GM18873 (cell line): ENCODE measurements around the gene SCART1.
"Not testable (repeated sequence)": the region's sequence is repeated elsewhere in the genome, so short reads cannot be mapped to it uniquely, and the experiment has no call there.

Experiments used
- ATAC-seq: cut with Tn5 transposase; IDR thresholded peaks from one replicate; pipeline ENCODE4 v1.9.1; 2021; ENCODE audit warnings: mild to moderate bottlenecking, moderate library complexity, moderate number of reproducible peaks; ENCODE audit not compliant: unreplicated experiment, low FRiP score

SCART1 gene

DNA sequence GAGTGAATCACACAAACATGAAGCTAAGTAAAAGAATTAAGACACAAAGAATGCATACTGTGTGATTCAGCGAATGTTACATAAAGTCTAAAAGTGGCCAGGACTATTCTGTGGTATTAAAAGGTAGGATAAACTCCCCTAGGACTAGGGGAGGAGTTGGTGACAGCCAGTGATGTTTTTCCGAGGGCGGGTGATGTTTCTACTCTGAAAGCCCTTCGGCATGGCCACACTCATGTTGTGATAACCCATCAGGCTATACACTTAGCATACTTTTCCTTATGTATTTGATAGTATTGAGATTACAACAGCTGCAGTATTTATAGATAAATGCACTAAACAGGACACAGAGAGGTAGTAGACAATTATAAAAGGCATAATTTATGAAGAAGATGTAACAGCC is 57.7 kb downstream of the SCART1 start:
- ATAC-seq: no peak

DNA sequence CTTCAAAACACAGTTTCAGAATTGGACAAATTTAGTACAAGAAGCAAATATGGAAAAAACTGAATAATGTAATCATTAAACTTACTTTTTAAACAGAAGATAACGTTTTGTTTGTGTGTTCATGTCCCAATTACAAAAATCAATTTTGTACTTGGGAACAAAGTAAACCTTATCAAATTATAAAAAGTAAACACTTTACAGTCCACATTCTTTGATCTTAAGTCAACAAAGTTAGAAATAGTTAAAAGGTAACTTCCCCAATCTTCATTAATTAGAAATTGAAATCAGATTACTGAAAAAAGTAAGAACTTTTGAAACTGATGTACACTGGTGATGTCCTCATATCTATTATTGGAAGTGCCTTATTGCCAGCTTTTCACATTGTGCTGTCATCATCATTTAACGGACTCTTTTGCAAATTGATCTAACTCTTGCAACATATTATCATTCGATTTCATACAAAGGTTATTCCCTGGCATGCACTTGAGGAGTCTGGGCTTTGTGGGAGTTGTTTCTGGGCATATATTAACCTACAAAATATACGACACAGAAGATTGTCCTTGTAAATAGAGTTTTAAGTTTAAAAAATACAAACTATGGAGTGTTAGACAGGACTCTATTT is 58.3 kb downstream of the SCART1 start:
- no peak for ATAC-seq

DNA sequence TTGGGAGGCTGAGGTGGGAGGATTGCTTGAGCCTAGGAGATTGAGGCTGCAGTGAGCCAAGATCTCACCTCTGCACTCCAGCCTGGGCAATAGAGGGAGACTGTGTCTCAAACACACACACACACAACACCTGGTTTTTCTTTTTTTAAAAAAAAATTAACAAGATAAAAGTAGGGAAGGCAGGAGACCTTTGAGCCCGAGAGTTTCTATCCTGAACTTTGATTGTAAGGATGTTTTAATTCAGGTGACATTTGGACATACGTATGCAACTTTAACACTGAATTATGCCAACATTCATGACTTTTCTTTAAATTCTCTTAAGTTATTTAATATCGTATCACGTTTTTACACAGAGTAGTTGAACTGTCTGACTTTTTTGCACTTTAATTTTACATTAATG is 61.7 kb downstream of the SCART1 start:
- ATAC-seq: no peak

DNA sequence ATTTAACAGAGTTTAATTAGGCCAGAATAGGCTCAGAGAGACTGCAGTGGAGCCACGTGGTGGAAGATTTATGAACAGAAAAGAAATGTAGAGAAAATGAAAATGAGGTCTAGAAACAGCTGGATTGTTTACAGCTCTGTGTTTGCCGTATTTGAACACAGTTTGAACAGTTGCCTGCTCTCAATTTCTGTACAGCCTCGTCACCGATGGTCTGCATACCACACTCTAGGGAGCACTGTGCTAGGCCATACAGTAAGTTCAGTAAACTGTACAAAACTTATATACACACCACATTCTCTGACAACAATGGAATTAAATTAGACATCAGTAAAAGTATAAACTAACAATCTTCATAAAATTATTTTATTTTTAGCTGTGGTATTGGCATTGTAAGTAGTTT is 62.3 kb downstream of the SCART1 start:
- ATAC-seq: no peak

DNA sequence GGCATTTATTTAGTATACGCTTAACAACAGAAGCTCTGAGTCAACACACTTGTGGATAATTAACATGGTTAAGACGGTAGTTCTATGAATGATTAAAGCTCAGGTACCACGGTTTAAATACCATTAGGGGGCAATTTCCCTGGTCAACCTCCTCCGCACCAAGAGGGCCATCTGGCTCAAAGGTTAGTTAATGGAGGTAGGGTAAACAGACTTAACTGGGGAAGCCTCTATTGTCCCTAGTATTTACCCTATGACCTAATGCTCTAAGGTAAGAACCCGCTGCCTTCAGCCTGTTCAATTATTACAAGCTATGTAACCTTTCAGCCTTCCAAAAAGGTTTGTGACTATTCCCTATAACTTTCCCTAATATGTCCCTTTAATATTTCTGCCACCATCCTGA is 64.8 kb downstream of the SCART1 start:
- ATAC-seq: not testable (repeated sequence)
